GM23338 (cell line): ENCODE data around the gene CTBP2. TPM values are rescaled to one million over a fixed set of nuclear protein-coding genes. Genes with fewer than 3 reads are reported as not detected.

Source experiments
- ATAC-seq: fragments of 200-7000 bp; cut with Tn5 transposase; 3 replicates; pipeline ENCODE4 v1.9.1; 2020
- DNase-seq: peaks from one replicate; pipeline ENCODE4 v3.0.0-alpha.2; 2015; ENCODE audit warnings: low spot score
- H2AFZ ChIP-seq: fragments of 200-600 bp; sonication (generic); 2 replicates; pipeline ENCODE4 v1.8.0; 2016; ENCODE audit warnings: antibody characterized with exemption, mild to moderate bottlenecking, moderate library complexity
- H3F3A ChIP-seq: fragments of 200-600 bp; sonication (generic); replicated peaks from 2 replicates; pipeline ENCODE4 v1.8.0; 2017; ENCODE audit warnings: antibody characterized with exemption, mixed run types, low read depth
- H3K27ac ChIP-seq: fragments of 200-600 bp; sonication (generic); 2 replicates; pipeline ENCODE4 v1.6.1; 2016; ENCODE audit warnings: low read depth
- H3K27me3 ChIP-seq: fragments of 200-600 bp; sonication (generic); 2 replicates; pipeline ENCODE4 v1.8.0; 2016; ENCODE audit warnings: mild to moderate bottlenecking, mixed run types, moderate library complexity; ENCODE audit not compliant: insufficient read depth
- H3K36me3 ChIP-seq: fragments of 200-600 bp; sonication (generic); 2 replicates; pipeline ENCODE4 v1.8.0; 2016; ENCODE audit warnings: mild to moderate bottlenecking; ENCODE audit not compliant: insufficient read depth
- H3K4me1 ChIP-seq: fragments of 200-600 bp; sonication (generic); 2 replicates; pipeline ENCODE4 v1.8.0; 2016; ENCODE audit warnings: mild to moderate bottlenecking, moderate library complexity; ENCODE audit not compliant: insufficient read depth
- H3K4me2 ChIP-seq: fragments of 200-600 bp; sonication (generic); 2 replicates; pipeline ENCODE4 v1.7.1; 2017; ENCODE audit warnings: mixed run types
- H3K4me3 ChIP-seq: fragments of 200-600 bp; sonication (generic); 2 replicates; pipeline ENCODE4 v1.6.1; 2016; ENCODE audit warnings: mixed run types
- H3K79me2 ChIP-seq: fragments of 200-600 bp; sonication (generic); replicated peaks from 2 replicates; pipeline ENCODE4 v1.8.0; 2017; ENCODE audit warnings: mild to moderate bottlenecking; ENCODE audit not compliant: insufficient read depth
- H3K9me2 ChIP-seq: fragments of 200-600 bp; sonication (generic); 2 replicates; pipeline ENCODE4 v1.8.0; 2017; ENCODE audit not compliant: insufficient read depth
- H4K20me1 ChIP-seq: fragments of 200-600 bp; sonication (generic); replicated peaks from 2 replicates; pipeline ENCODE4 v1.8.0; 2017; ENCODE audit warnings: mild to moderate bottlenecking; ENCODE audit not compliant: insufficient read depth
- H3K27ac Mint-ChIP-seq: 2 replicates; pipeline ENCODE4 v1.8.0; 2020; ENCODE audit warnings: inconsistent platforms, mild to moderate bottlenecking, moderate library complexity, mixed read lengths
- H3K27me3 Mint-ChIP-seq: 3 replicates; pipeline ENCODE4 v1.8.0; 2022; ENCODE audit warnings: low read depth, mild to moderate bottlenecking, moderate library complexity, mixed read lengths, inconsistent platforms; ENCODE audit not compliant: insufficient read depth, poor library complexity
- H3K36me3 Mint-ChIP-seq: 3 replicates; pipeline ENCODE4 v1.8.0; 2021; ENCODE audit warnings: low read depth, mild to moderate bottlenecking, inconsistent platforms, moderate library complexity, mixed read lengths
- H3K4me1 Mint-ChIP-seq: 3 replicates; pipeline ENCODE4 v1.8.0; 2020; ENCODE audit warnings: mild to moderate bottlenecking, inconsistent platforms, mixed read lengths
- H3K4me3 Mint-ChIP-seq: 3 replicates; pipeline ENCODE4 v1.8.0; 2021; ENCODE audit warnings: moderate library complexity, mild to moderate bottlenecking, inconsistent platforms, mixed read lengths
- H3K9me3 Mint-ChIP-seq: 3 replicates; pipeline ENCODE4 v1.8.0; 2020; ENCODE audit warnings: moderate library complexity, mild to moderate bottlenecking, inconsistent platforms, mixed read lengths
- EZH2 ChIP-seq: fragments of 200-600 bp; sonication (generic); IDR thresholded peaks from one replicate; pipeline ENCODE4 v1.8.0; 2017; ENCODE audit warnings: antibody characterized with exemption, mild to moderate bottlenecking, low read depth; ENCODE audit not compliant: unreplicated experiment
- NANOG ChIP-seq: IDR thresholded peaks from 2 replicates; pipeline ENCODE4 v1.6.1; 2016; ENCODE audit warnings: antibody characterized with exemption, borderline replicate concordance
- POLR2AphosphoS5 ChIP-seq: IDR thresholded peaks from 2 replicates; pipeline ENCODE4 v1.6.1; 2016; ENCODE audit warnings: antibody characterized with exemption, low read depth
- polyA plus RNA-seq: library from polyadenylated mRNA; unstranded; fragments of >200 nt; fragmentation: Nextera tagmentation; extraction: Ambion mirVana; gene quantifications from 2 replicates; pipeline ENCODE4 v1.2.1, GENCODE V29; 2016
- total RNA-seq: library from RNA; depleted of rRNA; stranded (reverse); fragments of >200 nt; shearing (Covaris generic); gene quantifications from 2 replicates; pipeline ENCODE4 v1.2.3, GENCODE V29; 2014
- TF ChIP-seq, protein P1 (sequence below), 2 experiments: fragments of 200-600 bp in 1 of 2; sonication (generic) in 1 of 2; conservative IDR thresholded peaks; 2 replicates each; pipeline versions ENCODE4 v1.5.1 to v1.6.1; 2016 to 2017; ENCODE audit warnings: antibody characterized with exemption in 2 of 2, low read depth in 2 of 2, mild to moderate bottlenecking in 2 of 2, moderate library complexity in 1 of 2
- TF ChIP-seq, protein P2 (sequence below): fragments of 250-450 bp; sonication (Bioruptor Pico); IDR thresholded peaks from 2 replicates; pipeline ENCODE4 v1.5.0; 2020; ENCODE audit warnings: mild to moderate bottlenecking, moderate library complexity
- TF ChIP-seq, protein P3 (sequence below): IDR thresholded peaks from one replicate; pipeline ENCODE4 v1.6.1; 2018; ENCODE audit warnings: antibody characterized with exemption; ENCODE audit not compliant: unreplicated experiment

The CTBP2 gene
- total and polyA plus RNA-seq, 2 experiments from 2014 or later, result 133 to 265 TPM

DNA sequence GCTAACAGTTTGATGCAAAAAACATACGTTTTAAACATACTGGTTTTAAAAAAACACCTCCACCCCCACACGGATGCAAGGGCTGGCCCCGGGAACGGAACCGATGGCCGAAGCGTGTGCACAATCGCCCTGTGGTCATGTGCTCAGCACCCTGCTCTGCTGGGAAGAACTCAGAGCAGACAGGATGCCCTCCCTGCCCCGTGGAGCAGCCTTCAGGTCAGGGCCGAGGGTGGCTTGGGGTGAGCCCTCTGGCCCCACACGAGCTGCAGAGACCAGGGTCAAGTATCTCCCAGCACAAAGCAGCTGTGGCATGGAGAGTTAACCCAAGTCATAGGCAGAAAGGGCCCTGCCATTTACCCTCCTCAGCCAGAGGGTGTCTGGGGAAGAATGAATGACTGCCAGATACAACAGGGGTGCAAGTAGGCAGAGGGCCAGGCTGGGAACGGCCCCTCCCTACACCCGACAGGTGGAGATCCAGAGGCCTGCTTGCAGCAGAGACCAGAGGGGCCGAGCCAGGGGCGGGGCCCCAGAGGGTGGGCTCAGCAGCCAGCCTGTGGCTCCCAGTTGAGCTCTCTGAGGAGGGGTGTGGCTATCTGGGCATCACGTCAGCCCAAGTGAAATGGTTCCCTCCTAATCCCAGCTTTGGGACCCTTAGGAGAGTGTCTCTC is 161.6 kb downstream of the CTBP2 start:
- H4K20me1 ChIP-seq, result peaks cover 24% of the 10 kb centered on the region; the same call in 1 of the 2 replicates

DNA sequence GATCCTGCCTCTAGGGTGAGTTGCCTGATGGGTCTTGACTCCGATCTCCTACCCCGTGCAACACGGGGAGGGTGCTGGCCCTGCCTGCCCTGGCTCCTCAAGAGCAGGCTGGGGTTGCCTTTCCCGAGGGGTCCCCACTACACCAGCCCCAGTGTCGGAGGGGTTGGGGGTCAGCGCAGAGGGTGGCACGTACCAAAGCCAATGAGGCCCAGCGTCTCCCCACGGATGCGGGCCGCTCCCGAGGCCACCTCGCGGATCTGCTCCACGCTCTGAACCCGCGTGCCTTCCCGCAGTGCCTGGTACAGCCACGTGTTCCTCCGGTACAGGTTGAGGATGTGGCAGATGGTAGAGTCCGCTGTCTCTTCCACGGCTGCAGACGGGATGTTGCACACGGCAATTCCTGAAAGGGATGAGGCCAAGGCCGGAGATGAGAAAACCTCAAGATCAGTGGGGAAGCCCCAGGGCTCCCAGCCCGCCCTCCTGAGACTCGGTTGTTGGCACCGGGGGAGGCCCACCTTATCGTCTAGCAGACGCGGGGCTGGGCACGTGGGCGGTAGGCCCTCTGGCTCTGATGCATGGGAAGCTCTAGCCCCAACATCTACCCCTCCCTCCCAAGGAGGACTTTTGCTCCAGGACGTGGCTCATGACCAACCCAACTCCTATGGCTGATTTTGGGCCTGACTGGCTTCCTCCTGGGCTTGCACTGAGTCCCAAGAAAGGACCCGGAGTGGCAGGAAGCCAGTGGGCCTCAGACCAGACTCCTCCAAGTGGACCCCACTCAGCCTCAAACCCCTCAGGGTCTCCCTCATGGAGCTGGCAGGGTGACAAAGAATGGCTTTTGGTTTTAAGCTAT is 162.4 kb downstream of the CTBP2 start:
- Histone ChIP-seq H3K27me3 (no peaks in the 10 kb centered on the region), H3K79me2 (peaks cover 3% of the 10 kb centered on the region), H3K4me2 (no peak overlapping the region), H3K9me2 (no peaks in the 10 kb centered on the region), H3K4me1 (no peaks in the 10 kb centered on the region; the same call in 1 of the 2 replicates), H3K4me3 (no peak overlapping the region), H2AFZ (no peak overlapping the region), H3K27ac (peak overlapping the region; percentile 39; the same call in 1 of the 2 replicates), H3K36me3 (peaks cover 19% of the 10 kb centered on the region), H3F3A (peaks cover 31% of the 10 kb centered on the region), H4K20me1 (peaks cover 29% of the 10 kb centered on the region; the same call in 1 of the 2 replicates)
- no peak overlapping the region; the same call in 1 of the 2 replicates for H3K27ac Mint-ChIP-seq
- DNase-seq (no peak), ATAC-seq (no peak)
- H3K9me3 Mint-ChIP-seq, result peaks cover 3% of the 10 kb centered on the region; the same call in 2 of the 3 replicates
- H3K4me1 Mint-ChIP-seq, result peaks cover 2% of the 10 kb centered on the region; the same call in 1 of the 3 replicates
- no peak overlapping the region for H3K4me3 Mint-ChIP-seq
- H3K36me3 Mint-ChIP-seq, result peaks cover 99% of the 10 kb centered on the region
- H3K27me3 Mint-ChIP-seq, result peaks cover 73% of the 10 kb centered on the region
- TF ChIP-seq, protein P1, sequence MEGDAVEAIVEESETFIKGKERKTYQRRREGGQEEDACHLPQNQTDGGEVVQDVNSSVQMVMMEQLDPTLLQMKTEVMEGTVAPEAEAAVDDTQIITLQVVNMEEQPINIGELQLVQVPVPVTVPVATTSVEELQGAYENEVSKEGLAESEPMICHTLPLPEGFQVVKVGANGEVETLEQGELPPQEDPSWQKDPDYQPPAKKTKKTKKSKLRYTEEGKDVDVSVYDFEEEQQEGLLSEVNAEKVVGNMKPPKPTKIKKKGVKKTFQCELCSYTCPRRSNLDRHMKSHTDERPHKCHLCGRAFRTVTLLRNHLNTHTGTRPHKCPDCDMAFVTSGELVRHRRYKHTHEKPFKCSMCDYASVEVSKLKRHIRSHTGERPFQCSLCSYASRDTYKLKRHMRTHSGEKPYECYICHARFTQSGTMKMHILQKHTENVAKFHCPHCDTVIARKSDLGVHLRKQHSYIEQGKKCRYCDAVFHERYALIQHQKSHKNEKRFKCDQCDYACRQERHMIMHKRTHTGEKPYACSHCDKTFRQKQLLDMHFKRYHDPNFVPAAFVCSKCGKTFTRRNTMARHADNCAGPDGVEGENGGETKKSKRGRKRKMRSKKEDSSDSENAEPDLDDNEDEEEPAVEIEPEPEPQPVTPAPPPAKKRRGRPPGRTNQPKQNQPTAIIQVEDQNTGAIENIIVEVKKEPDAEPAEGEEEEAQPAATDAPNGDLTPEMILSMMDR (conservative IDR thresholded peaks at IDR 0.05; ENCODE audit: low read depth in 2 of 2), result no peak
- TF ChIP-seq, protein P2, sequence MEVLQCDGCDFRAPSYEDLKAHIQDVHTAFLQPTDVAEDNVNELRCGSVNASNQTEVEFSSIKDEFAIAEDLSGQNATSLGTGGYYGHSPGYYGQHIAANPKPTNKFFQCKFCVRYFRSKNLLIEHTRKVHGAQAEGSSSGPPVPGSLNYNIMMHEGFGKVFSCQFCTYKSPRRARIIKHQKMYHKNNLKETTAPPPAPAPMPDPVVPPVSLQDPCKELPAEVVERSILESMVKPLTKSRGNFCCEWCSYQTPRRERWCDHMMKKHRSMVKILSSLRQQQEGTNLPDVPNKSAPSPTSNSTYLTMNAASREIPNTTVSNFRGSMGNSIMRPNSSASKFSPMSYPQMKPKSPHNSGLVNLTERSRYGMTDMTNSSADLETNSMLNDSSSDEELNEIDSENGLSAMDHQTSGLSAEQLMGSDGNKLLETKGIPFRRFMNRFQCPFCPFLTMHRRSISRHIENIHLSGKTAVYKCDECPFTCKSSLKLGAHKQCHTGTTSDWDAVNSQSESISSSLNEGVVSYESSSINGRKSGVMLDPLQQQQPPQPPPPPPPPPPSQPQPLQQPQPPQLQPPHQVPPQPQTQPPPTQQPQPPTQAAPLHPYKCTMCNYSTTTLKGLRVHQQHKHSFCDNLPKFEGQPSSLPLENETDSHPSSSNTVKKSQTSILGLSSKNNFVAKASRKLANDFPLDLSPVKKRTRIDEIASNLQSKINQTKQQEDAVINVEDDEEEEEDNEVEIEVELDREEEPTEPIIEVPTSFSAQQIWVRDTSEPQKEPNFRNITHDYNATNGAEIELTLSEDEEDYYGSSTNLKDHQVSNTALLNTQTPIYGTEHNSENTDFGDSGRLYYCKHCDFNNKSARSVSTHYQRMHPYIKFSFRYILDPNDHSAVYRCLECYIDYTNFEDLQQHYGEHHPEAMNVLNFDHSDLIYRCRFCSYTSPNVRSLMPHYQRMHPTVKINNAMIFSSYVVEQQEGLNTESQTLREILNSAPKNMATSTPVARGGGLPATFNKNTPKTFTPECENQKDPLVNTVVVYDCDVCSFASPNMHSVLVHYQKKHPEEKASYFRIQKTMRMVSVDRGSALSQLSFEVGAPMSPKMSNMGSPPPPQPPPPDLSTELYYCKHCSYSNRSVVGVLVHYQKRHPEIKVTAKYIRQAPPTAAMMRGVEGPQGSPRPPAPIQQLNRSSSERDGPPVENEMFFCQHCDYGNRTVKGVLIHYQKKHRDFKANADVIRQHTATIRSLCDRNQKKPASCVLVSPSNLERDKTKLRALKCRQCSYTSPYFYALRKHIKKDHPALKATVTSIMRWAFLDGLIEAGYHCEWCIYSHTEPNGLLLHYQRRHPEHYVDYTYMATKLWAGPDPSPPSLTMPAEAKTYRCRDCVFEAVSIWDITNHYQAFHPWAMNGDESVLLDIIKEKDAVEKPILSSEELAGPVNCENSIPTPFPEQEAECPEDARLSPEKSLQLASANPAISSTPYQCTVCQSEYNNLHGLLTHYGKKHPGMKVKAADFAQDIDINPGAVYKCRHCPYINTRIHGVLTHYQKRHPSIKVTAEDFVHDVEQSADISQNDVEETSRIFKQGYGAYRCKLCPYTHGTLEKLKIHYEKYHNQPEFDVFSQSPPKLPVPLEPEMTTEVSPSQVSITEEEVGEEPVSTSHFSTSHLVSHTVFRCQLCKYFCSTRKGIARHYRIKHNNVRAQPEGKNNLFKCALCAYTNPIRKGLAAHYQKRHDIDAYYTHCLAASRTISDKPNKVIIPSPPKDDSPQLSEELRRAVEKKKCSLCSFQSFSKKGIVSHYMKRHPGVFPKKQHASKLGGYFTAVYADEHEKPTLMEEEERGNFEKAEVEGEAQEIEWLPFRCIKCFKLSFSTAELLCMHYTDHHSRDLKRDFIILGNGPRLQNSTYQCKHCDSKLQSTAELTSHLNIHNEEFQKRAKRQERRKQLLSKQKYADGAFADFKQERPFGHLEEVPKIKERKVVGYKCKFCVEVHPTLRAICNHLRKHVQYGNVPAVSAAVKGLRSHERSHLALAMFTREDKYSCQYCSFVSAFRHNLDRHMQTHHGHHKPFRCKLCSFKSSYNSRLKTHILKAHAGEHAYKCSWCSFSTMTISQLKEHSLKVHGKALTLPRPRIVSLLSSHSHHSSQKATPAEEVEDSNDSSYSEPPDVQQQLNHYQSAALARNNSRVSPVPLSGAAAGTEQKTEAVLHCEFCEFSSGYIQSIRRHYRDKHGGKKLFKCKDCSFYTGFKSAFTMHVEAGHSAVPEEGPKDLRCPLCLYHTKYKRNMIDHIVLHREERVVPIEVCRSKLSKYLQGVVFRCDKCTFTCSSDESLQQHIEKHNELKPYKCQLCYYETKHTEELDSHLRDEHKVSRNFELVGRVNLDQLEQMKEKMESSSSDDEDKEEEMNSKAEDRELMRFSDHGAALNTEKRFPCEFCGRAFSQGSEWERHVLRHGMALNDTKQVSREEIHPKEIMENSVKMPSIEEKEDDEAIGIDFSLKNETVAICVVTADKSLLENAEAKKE (CRISPR knock-in tag), result no peak
- no peak for TF ChIP-seq NANOG

More for the DNA sequence above, 161.6 kb downstream of the CTBP2 start:
- H3K9me2 ChIP-seq, result no peaks in the 10 kb centered on the region
- H3K4me1 Mint-ChIP-seq, result peaks cover 2% of the 10 kb centered on the region; the same call in 1 of the 3 replicates
- H3K27ac Mint-ChIP-seq, result no peak overlapping the region
- no peak overlapping the region for H3K4me3 ChIP-seq
- H3K27me3 ChIP-seq, result no peaks in the 10 kb centered on the region
- H3K36me3 ChIP-seq, result peaks cover 14% of the 10 kb centered on the region
- H3K36me3 Mint-ChIP-seq, result peaks cover 99% of the 10 kb centered on the region
- no peak overlapping the region for H3K4me3 Mint-ChIP-seq
- no peak for TF ChIP-seq POLR2AphosphoS5
- TF ChIP-seq EZH2, result no peak
- TF ChIP-seq, protein P3, sequence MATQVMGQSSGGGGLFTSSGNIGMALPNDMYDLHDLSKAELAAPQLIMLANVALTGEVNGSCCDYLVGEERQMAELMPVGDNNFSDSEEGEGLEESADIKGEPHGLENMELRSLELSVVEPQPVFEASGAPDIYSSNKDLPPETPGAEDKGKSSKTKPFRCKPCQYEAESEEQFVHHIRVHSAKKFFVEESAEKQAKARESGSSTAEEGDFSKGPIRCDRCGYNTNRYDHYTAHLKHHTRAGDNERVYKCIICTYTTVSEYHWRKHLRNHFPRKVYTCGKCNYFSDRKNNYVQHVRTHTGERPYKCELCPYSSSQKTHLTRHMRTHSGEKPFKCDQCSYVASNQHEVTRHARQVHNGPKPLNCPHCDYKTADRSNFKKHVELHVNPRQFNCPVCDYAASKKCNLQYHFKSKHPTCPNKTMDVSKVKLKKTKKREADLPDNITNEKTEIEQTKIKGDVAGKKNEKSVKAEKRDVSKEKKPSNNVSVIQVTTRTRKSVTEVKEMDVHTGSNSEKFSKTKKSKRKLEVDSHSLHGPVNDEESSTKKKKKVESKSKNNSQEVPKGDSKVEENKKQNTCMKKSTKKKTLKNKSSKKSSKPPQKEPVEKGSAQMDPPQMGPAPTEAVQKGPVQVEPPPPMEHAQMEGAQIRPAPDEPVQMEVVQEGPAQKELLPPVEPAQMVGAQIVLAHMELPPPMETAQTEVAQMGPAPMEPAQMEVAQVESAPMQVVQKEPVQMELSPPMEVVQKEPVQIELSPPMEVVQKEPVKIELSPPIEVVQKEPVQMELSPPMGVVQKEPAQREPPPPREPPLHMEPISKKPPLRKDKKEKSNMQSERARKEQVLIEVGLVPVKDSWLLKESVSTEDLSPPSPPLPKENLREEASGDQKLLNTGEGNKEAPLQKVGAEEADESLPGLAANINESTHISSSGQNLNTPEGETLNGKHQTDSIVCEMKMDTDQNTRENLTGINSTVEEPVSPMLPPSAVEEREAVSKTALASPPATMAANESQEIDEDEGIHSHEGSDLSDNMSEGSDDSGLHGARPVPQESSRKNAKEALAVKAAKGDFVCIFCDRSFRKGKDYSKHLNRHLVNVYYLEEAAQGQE, result no peak
- no peak overlapping the region for H2AFZ ChIP-seq
- no peaks in the 10 kb centered on the region for H3K4me1 ChIP-seq
- ATAC-seq, result no peak; the same call in 2 of the 3 replicates
- H3K27me3 Mint-ChIP-seq, result peaks cover 72% of the 10 kb centered on the region
- peaks cover 3% of the 10 kb centered on the region; the same call in 2 of the 3 replicates for H3K9me3 Mint-ChIP-seq
- H3K4me2 ChIP-seq, result no peak overlapping the region
- H3K79me2 ChIP-seq, result peaks cover 5% of the 10 kb centered on the region
- H3K27ac ChIP-seq, result peak overlapping the region; percentile 39; the same call in 1 of the 2 replicates
- DNase-seq, result no peak
- H3F3A ChIP-seq, result peaks cover 25% of the 10 kb centered on the region
